GM19395 (cell line): ENCODE results near the gene MAGI2.

Source experiments
- ATAC-seq: cut with Tn5 transposase; IDR thresholded peaks from one replicate; pipeline ENCODE4 v1.9.1; 2021; ENCODE audit warnings: mild to moderate bottlenecking, moderate library complexity; ENCODE audit not compliant: unreplicated experiment

Gene MAGI2

GRCh38 chr7:78396210-78396609, 1057.3 kb downstream of the MAGI2 start:
- ATAC-seq: no peak

DNA sequence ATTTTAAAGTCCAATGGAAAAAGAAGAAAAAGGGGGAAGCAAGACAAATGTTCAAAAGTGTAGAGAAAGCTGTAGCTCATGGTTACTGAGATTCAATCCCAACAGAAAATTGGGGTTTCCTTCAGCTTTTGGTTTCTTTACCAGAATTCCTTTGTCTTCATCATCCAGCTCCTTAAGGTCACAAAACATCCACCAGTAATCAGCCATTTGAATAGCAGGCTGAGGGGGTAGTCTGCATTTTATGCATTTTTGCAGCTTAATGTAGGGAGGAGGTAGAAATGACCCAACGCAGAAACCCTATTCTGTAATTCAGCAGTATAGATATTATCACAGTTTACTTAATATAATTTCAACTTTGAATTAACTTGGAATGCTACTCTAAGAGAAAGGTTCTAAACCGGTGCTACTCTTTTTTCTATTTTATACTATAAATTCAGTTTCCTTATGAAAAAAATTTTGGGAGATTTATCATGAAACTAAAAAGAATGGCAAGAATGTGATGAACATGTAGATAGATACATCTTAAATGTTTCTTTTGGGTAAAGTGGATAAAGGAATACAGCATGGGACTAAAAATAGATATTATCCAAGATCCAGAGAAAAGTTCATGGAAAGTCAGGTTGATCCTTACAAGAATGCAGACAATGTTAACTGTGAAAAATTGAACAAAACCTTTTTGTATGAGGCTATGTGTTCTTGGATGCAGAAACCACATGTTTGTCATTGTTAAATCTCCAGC, 1058.0 kb downstream of the MAGI2 start:
- ATAC-seq: no peak

DNA sequence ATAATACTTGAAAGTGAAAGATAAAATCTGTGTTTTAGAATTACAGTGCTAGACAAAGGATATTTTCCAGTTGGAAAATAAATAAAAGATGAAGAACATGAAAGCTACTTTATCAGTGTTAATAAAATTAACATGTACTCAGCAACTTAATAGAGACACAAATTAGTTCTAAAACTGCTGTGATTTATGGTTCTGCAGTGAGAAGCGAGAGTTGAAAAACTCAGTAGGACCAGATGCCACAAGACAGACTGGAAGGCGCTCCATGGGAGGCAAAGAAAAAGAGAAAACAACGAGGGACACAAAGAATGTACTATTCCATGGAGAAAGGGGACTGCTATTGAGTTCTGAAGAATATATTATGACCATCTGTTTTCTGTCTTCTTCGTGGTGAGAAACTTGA, 1064.4 kb downstream of the MAGI2 start:
- ATAC-seq: no peak

- no peak for ATAC-seq
These were observed 1066.9 kb downstream of the MAGI2 start for GRCh38 chr7:78386520-78386919.

GRCh38 chr7:78383096-78383880, 1070.2 kb downstream of the MAGI2 start:
- ATAC-seq: no peak

DNA sequence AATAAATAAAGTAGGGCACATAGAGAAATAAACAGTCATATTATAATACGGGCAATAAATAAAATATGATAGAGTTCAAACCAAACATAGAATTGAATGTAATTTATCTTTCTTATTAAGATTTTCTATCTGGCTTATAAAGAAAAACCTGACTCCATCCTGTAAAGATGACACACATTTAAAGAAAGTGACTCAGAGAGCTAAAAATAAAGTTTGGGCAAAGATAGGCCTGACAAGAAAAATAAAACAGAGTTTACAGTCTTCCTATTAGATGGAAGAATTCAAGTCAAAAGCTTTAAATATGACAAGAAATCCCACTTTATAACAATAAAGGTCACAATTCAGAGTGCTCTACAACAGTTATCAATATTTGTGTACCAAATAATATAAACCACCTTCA, 1074.3 kb downstream of the MAGI2 start:
- no peak for ATAC-seq

DNA sequence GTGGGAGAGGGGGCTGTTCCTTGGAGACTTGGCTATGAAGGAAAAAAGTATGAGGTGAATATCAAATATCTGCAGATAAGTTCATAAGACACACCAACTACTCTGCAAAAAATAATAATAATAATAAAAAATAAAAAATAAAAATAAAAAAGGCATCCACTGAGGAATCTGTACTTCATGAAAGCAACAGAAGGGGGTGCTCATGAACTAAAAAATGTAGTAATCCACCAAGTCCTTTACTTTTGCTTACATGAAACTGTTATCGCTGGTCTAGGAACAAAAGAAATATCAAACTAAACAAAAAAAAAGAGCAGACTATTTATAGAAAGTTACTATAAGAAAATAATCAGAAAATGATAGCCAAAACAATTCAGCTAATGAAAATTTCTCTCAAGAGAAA, 1075.9 kb downstream of the MAGI2 start:
- ATAC-seq: no peak

- ATAC-seq: no peak
These were observed 1082.5 kb downstream of the MAGI2 start for GRCh38 chr7:78370936-78371335.

GRCh38 chr7:78368771-78369170, 1084.7 kb downstream of the MAGI2 start:
- ATAC-seq: no peak

DNA sequence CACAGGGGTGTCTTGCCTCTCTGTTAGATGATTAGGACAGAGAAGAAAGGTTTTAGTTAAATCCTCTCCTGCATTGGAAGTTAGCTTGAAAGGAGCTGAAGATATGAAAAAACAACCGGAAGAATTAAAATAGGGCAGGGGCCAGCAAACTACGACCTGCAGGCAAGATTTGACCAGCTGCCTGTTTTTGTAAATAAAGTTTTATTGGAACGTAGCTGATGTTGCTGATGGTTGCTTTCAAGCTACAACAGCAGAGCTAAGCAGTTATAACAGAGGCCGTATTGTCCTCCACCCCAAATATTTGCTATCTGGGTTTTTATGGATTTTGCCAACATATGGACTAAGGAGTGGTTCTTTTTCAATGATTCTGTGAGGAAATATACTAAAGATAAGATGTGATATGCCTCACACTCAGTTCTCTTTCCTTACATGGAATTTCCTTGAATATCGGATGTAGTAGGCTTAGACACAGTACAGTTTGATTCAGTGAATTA, 1086.1 kb downstream of the MAGI2 start:
- no peak for ATAC-seq

GRCh38 chr7:78363866-78364265, 1089.6 kb downstream of the MAGI2 start:
- ATAC-seq: no peak

DNA sequence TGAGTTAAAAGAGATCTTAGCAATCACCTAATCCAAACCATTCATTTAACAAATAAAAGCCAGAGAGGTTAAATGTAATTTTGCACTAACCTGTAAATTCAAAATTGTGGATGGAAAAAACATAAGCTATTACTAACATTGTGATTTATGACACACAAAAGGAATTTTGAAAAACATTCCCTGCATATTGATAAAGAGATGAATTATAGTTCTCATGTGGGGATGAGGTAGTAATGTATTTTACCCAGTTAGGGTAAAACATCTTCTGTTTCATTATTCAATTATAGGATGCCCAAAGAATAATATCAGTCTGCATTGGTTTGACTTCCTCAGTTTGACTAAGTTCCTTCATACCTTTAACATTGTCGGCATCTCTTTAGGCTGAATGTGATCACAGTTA, 1093.6 kb downstream of the MAGI2 start:
- no peak for ATAC-seq

DNA sequence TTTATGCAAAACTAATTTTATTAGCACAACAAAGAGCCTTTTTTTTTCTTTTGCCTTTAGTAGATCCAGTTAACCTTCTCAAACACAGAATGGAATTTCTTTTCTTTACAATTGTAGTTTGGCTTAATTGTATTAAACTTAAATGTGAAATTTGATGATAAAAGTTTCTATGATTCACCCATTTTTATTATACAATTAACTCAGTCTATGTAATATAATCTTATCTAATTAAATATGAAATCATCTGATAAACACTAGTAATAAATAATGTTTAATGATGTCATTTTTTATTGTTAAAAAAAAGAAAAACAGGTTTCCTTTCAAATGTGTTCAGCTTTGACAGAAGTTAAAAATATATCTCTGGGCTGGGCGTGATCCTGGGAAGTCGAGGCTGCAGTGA, 1095.8 kb downstream of the MAGI2 start:
- no peak for ATAC-seq

DNA sequence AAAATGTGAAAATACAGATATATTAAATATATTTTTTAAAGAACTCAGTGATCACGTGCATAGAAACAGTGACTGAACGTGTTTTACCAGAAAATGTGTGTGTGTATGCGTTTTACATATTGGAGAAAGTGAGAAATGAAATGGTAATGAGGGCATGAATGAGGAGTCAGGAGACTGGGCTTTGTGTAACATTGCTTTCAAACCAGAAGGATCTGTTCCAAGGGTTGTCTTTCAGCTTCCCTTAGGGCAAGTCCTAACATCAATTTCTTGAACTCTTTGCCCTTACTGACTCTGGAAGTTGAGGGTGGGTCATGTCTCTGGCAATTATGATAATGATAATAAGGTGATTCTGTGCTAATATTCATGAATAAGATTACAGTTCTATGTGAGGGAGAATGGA, 1097.6 kb downstream of the MAGI2 start:
- no peak for ATAC-seq

GRCh38 chr7:78350926-78351325, 1102.5 kb downstream of the MAGI2 start:
- no peak for ATAC-seq

DNA sequence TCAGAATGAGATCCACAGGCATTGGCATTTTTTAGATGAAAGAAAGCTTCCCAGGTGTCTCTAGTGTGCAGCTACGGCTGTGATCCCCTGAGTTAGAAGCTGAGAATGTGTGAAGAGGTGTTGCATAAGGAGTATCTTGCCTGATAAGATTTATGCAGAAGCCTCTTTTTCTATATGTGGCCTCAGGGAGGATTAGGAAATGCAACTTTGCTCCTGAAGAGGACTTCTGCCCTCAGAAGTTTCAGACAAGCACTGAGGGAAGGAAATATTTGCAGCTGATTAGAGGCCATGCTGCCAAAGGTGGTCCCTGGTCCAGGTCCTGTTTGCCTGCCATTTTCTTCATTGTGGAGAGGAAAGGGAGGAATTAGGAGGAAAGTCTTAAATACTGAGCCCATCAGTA, 1103.1 kb downstream of the MAGI2 start:
- ATAC-seq: no peak

GRCh38 chr7:78346827-78347226, 1106.6 kb downstream of the MAGI2 start:
- ATAC-seq: no peak

- no peak for ATAC-seq
These were observed 1107.5 kb downstream of the MAGI2 start for GRCh38 chr7:78345979-78346378.

- no peak for ATAC-seq
These were observed 1108.1 kb downstream of the MAGI2 start for GRCh38 chr7:78345293-78345911.

- no peak for ATAC-seq
These were observed 1119.0 kb downstream of the MAGI2 start for GRCh38 chr7:78334426-78334825.

DNA sequence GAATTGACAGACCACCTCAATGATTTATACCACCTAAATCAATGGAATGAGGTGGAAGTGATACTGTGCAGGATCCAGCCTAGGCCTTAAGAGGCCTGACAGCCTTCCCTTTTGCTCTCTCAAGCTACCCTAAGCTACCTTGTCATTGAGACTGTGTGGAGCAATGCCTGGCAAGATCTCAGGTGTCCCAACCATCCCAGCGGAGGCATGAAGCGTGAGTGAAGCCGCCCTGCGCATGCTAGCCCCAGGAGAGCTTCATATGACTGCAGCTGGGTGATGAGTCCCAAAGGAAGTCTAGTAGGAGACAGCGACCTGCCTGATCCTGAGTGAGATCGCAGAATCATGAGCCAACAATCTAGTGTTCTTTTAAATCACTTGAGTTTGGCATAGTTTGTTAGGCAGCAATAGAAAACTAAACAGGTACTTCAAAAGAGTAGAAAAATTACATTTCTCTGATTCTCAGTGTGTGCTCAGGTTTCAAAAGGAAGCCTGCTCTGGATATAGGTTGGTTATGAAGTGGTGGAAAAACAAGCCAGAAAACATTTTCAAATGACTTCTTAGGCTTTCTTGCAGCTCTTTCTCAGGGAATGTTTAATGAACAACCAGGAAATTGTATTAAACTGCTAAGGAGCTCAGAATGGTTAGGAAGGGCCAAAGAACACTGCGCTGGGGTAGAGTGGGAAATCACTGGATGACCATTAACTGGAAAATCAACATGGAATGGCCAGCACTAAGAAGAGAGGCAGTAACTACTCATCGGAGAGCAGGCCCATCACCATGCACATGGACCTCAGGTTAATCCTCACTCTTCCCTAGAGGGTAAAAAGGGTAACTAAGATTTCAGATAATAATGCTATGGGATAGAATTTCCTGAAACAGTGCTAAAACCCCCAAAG, 1119.7 kb downstream of the MAGI2 start:
- ATAC-seq: no peak
